IMR-90 (cell line): Measurements from ENCODE around the gene EPC2. TPM values are rescaled to one million over a fixed set of nuclear protein-coding genes. Genes with fewer than 3 reads are reported as not detected.
A peak's percentile ranks its signal among the peaks of the same experiment; 100 is the strongest.

Source experiments
- ATAC-seq: fragments of 200-7000 bp; cut with Tn5 transposase; 2 replicates; pipeline ENCODE4 v1.9.1; 2020; ENCODE audit warnings: low read depth, mild to moderate bottlenecking, moderate library complexity
- BruUV-seq: library from RNA; stranded (reverse); fragments of 400-500 nt; replicated peaks from 2 replicates; lab custom pipeline; 2021; lab: Mats Ljungman, UMichigan
- CTCF ChIA-PET: fragments of 300-600 bp; formaldehyde crosslinking; extraction: SDS; loops from one replicate; lab custom pipeline; 2021; ENCODE audit warnings: antibody characterized with exemption; lab: Yijun Ruan, JAX
- POLR2A ChIA-PET: fragments of 300-600 bp; sonication (Branson Sonifier 250); formaldehyde crosslinking; loops from one replicate; lab custom pipeline; 2022; ENCODE audit warnings: antibody characterized with exemption; ENCODE audit not compliant: unreplicated experiment; lab: Charles Lee
- DNase-seq: peaks from one replicate; pipeline ENCODE4 v3.0.0; 2013
- H2AFZ ChIP-seq: replicated peaks from 2 replicates; pipeline ENCODE3; 2013; ENCODE audit warnings: low read length, mild to moderate bottlenecking; ENCODE audit not compliant: poor library complexity
- H2AK5ac ChIP-seq: 2 replicates; pipeline ENCODE4 v1.6.1; 2013; ENCODE audit warnings: low read depth, low read length, inconsistent platforms
- H2AK9ac ChIP-seq: replicated peaks from 2 replicates; pipeline ENCODE3; 2013; ENCODE audit warnings: mild to moderate bottlenecking, low read depth, low read length, moderate library complexity; ENCODE audit not compliant: poor library complexity
- H2BK120ac ChIP-seq: 2 replicates; pipeline ENCODE4 v1.6.1; 2013; ENCODE audit warnings: low read depth, low read length, inconsistent platforms
- H2BK15ac ChIP-seq: 3 replicates; pipeline ENCODE4 v1.6.1; 2013; ENCODE audit warnings: low read depth, low read length, inconsistent platforms
- H2BK20ac ChIP-seq: 2 replicates; pipeline ENCODE4 v1.6.1; 2013; ENCODE audit warnings: low read depth, mild to moderate bottlenecking, inconsistent platforms, low read length, moderate library complexity
- H2BK5ac ChIP-seq: 2 replicates; pipeline ENCODE4 v1.6.1; 2013; ENCODE audit warnings: mild to moderate bottlenecking, low read depth, low read length, inconsistent platforms; ENCODE audit not compliant: poor library complexity, severe bottlenecking
- H3K14ac ChIP-seq: replicated peaks from 2 replicates; pipeline ENCODE4 v1.6.1; 2013; ENCODE audit warnings: low read depth, low read length, inconsistent platforms
- H3K18ac ChIP-seq: 2 replicates; pipeline ENCODE4 v1.6.1; 2013; ENCODE audit warnings: low read depth, low read length, control low read depth
- H3K23ac ChIP-seq: 2 replicates; pipeline ENCODE4 v1.6.1; 2013; ENCODE audit warnings: low read depth, low read length, inconsistent platforms
- H3K27ac ChIP-seq: 2 replicates; pipeline ENCODE4 v1.5.1; 2013; ENCODE audit warnings: mild to moderate bottlenecking, control low read depth, low read length; ENCODE audit not compliant: insufficient read depth
- H3K27me3 ChIP-seq: 2 replicates; pipeline ENCODE4 v1.6.1; 2013; ENCODE audit warnings: low read length; ENCODE audit not compliant: control insufficient read depth, insufficient read depth
- H3K36me3 ChIP-seq: 2 replicates; pipeline ENCODE4 v1.6.1; 2013; ENCODE audit warnings: low read length, mixed read lengths; ENCODE audit not compliant: control insufficient read depth, insufficient read depth
- H3K4ac ChIP-seq: 2 replicates; pipeline ENCODE4 v1.6.1; 2013; ENCODE audit warnings: low read depth, low read length, inconsistent platforms
- H3K4me1 ChIP-seq: 2 replicates; pipeline ENCODE4 v1.6.1; 2013; ENCODE audit warnings: low read length, mixed read lengths; ENCODE audit not compliant: control insufficient read depth, insufficient read depth
- H3K4me2 ChIP-seq: 2 replicates; pipeline ENCODE4 v1.6.1; 2013; ENCODE audit warnings: low read depth, mild to moderate bottlenecking, control low read depth, low read length, moderate library complexity
- H3K4me3 ChIP-seq: 2 replicates; pipeline ENCODE4 v1.5.1; 2013; ENCODE audit warnings: low read depth, mild to moderate bottlenecking, control low read depth, low read length, moderate library complexity; ENCODE audit not compliant: insufficient read depth
- H3K56ac ChIP-seq: 2 replicates; pipeline ENCODE4 v1.6.1; 2013; ENCODE audit warnings: low read length, inconsistent platforms; ENCODE audit not compliant: insufficient read depth; ENCODE audit errors: extremely low read depth
- H3K79me1 ChIP-seq, 2 experiments: 2 replicates each; pipeline ENCODE4 v1.6.1; 2013; ENCODE audit warnings: low read length in 2 of 2, inconsistent platforms in 1 of 2, low read depth in 1 of 2
- H3K9ac ChIP-seq: 2 replicates; pipeline ENCODE4 v1.6.1; 2013; ENCODE audit warnings: low read depth, low read length, control low read depth
- H3K9me1 ChIP-seq: 2 replicates; pipeline ENCODE4 v1.6.1; 2013; ENCODE audit warnings: low read length, inconsistent platforms; ENCODE audit not compliant: insufficient read depth
- H3K9me3 ChIP-seq: 2 replicates; pipeline ENCODE4 v1.6.1; 2013; ENCODE audit warnings: low read length; ENCODE audit not compliant: control insufficient read depth, insufficient read depth
- H4K20me1 ChIP-seq: 2 replicates; pipeline ENCODE4 v1.6.1; 2013; ENCODE audit warnings: low read length, inconsistent platforms; ENCODE audit not compliant: insufficient read depth
- H4K5ac ChIP-seq: 2 replicates; pipeline ENCODE4 v1.6.1; 2013; ENCODE audit warnings: mild to moderate bottlenecking, low read depth, low read length, control low read depth
- H4K8ac ChIP-seq, 2 experiments: 2 replicates each; pipeline ENCODE4 v1.6.1; 2013; ENCODE audit warnings: low read depth in 2 of 2, low read length in 2 of 2, control low read depth in 1 of 2, inconsistent platforms in 1 of 2
- H4K91ac ChIP-seq: 2 replicates; pipeline ENCODE4 v1.6.1; 2013; ENCODE audit warnings: low read depth, low read length, inconsistent platforms; ENCODE audit not compliant: insufficient read depth
- BHLHE40 ChIP-seq: fragments of 150-350 bp; IDR thresholded peaks from 2 replicates; pipeline ENCODE4 v1.6.1; 2016; ENCODE audit warnings: mild to moderate bottlenecking, low read depth, low read length
- CHD1 ChIP-seq: IDR thresholded peaks from 2 replicates; pipeline ENCODE4 v1.6.1; 2012; ENCODE audit warnings: low read depth, low read length, improper control_type of control experiment
- CTCF ChIP-seq: conservative IDR thresholded peaks from 2 replicates; pipeline ENCODE4 v1.5.1; 2012; ENCODE audit warnings: mild to moderate bottlenecking, low read depth, low read length, improper control_type of control experiment
- FOS ChIP-seq: fragments of 150-350 bp; IDR thresholded peaks from 2 replicates; pipeline ENCODE4 v1.6.1; 2016; ENCODE audit warnings: low read depth, low read length
- RFX5 ChIP-seq: IDR thresholded peaks from 2 replicates; pipeline ENCODE4 v1.8.0; 2012; ENCODE audit warnings: low read depth, mild to moderate bottlenecking, low read length, moderate library complexity
- USF2 ChIP-seq: fragments of 150-350 bp; IDR thresholded peaks from 2 replicates; pipeline ENCODE4 v1.6.1; 2017; ENCODE audit warnings: mild to moderate bottlenecking, antibody characterized with exemption, low read length, low read depth
- WGBS, 2 experiments: methylation state at CpG; one replicate each; pipeline versions ENCODE4 v1.1.5 to v1.1.7; 2013; ENCODE audit warnings: missing lambda C conversion rate in 2 of 2; ENCODE audit not compliant: insufficient read length in 1 of 2; ENCODE audit errors: extremely low coverage in 2 of 2; 5-methylcytosine and 5-hydroxymethylcytosine counted together
- dilution Hi-C: fragments of 300-500 bp; cut with HindIII; formaldehyde crosslinking; loops from one replicate; pipeline ENCODE4 v1.14.3; 2018; ENCODE audit warnings: low sequenced_read_pairs; ENCODE audit not compliant: unreplicated experiment
- in situ Hi-C: fragments of 300-500 bp; cut with MboI; formaldehyde crosslinking; loops from 3 replicates; pipeline ENCODE4 v1.14.3; 2019; ENCODE audit warnings: low sequenced_read_pairs, inconsistent platforms, mixed read lengths
- intact Hi-C: fragments of 100-400 bp; cut with micrococcal nuclease; formaldehyde crosslinking; loops from 2 replicates; pipeline ENCODE4 v1.10.0; 2022
- polyA plus RNA-seq, 3 experiments: library from polyadenylated mRNA; depleted of rRNA; stranded (reverse); fragments of >200 nt; gene quantifications; 2 replicates each; pipeline ENCODE4 v1.2.3, GENCODE V29; 2012; ENCODE audit warnings: low replicate concordance in 1 of 3
- total RNA-seq: library from RNA; depleted of rRNA; stranded (reverse); fragments of >200 nt; gene quantifications from 2 replicates; pipeline ENCODE4 v1.2.3, GENCODE V29; 2012

Gene EPC2
- total and polyA plus RNA-seq, 2 of the 4 experiments (the other 2 are of a cell fraction), result 10.6 to 22.6 TPM

- H3K4ac ChIP-seq, result no peak overlapping the region
- no peak overlapping the region for H3K9ac ChIP-seq
- no peak overlapping the region for H2AK9ac ChIP-seq
- H3K4me3 ChIP-seq, result no peak overlapping the region
- intact Hi-C loops, result no loop called here
- no peak overlapping the region for H3K27ac ChIP-seq
- H3K9me1 ChIP-seq, result peaks cover 2% of the 10 kb centered on the region; the same call in 1 of the 2 replicates
- H3K23ac ChIP-seq, result no peak overlapping the region
- no peaks in the 10 kb centered on the region for H3K9me3 ChIP-seq
- H3K18ac ChIP-seq, result no peak overlapping the region
- no peak overlapping the region for H2AFZ ChIP-seq
- no peak overlapping the region for H3K14ac ChIP-seq
- dilution Hi-C loops, result no loop called here
- no peak overlapping the region for H4K5ac ChIP-seq
- peak; percentile 41 for DNase-seq
- no peak overlapping the region for H2BK5ac ChIP-seq
- no CpG with 5 or more reads among the region's 3 CpGs for WGBS, 2 experiments
- ChIA-PET POLR2A (no interaction called here), CTCF (interaction anchor here (0.6 kb wide), 1 partner anchor 59 kb away, joined by 5 read pairs; no protein-coding TSS in a partner anchor)
- peak; percentile 27; the same call in 1 of the 2 replicates for ATAC-seq
- H2BK120ac ChIP-seq, result no peak overlapping the region
- peaks cover 17 to 40% of the 10 kb centered on the region in 2 experiments for H3K79me1 ChIP-seq
- no peak for TF ChIP-seq USF2
- TF ChIP-seq RFX5, result no peak
- TF ChIP-seq CHD1, result no peak
- TF ChIP-seq CTCF, result no peak
- peak; percentile 43; the same call in 1 of the 2 replicates for TF ChIP-seq FOS
- no peak for TF ChIP-seq BHLHE40
- peaks cover 5% of the 10 kb centered on the region for H3K4me1 ChIP-seq
- H3K36me3 ChIP-seq, result no peaks in the 10 kb centered on the region
- no peak overlapping the region for H3K56ac ChIP-seq
- H2AK5ac ChIP-seq, result no peak overlapping the region
- BruUV-seq, result no TSS peak
- no peak overlapping the region for H2BK20ac ChIP-seq
- no peak overlapping the region; the same call in 1 of the 2 replicates for H3K4me2 ChIP-seq
- no peak overlapping the region for H4K8ac ChIP-seq
- no peak overlapping the region for H2BK15ac ChIP-seq
- H3K27me3 ChIP-seq, result no peaks in the 10 kb centered on the region
- in situ Hi-C loops, result no loop called here
- peaks cover 53% of the 10 kb centered on the region for H4K20me1 ChIP-seq
- H4K91ac ChIP-seq, result no peak overlapping the region
These were observed 35.9 kb downstream of the EPC2 start for GRCh38 chr2:148680462-148680861.
